ENCODE measurements around the gene APOC1.

Gene APOC1

DNA sequence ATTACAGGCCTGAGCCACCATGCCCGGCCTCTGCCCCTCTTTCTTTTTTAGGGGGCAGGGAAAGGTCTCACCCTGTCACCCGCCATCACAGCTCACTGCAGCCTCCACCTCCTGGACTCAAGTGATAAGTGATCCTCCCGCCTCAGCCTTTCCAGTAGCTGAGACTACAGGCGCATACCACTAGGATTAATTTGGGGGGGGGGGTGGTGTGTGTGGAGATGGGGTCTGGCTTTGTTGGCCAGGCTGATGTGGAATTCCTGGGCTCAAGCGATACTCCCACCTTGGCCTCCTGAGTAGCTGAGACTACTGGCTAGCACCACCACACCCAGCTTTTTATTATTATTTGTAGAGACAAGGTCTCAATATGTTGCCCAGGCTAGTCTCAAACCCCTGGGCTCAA lies 4.6 kb upstream of the APOC1 start:
- TF ChIP-seq, protein P1, sequence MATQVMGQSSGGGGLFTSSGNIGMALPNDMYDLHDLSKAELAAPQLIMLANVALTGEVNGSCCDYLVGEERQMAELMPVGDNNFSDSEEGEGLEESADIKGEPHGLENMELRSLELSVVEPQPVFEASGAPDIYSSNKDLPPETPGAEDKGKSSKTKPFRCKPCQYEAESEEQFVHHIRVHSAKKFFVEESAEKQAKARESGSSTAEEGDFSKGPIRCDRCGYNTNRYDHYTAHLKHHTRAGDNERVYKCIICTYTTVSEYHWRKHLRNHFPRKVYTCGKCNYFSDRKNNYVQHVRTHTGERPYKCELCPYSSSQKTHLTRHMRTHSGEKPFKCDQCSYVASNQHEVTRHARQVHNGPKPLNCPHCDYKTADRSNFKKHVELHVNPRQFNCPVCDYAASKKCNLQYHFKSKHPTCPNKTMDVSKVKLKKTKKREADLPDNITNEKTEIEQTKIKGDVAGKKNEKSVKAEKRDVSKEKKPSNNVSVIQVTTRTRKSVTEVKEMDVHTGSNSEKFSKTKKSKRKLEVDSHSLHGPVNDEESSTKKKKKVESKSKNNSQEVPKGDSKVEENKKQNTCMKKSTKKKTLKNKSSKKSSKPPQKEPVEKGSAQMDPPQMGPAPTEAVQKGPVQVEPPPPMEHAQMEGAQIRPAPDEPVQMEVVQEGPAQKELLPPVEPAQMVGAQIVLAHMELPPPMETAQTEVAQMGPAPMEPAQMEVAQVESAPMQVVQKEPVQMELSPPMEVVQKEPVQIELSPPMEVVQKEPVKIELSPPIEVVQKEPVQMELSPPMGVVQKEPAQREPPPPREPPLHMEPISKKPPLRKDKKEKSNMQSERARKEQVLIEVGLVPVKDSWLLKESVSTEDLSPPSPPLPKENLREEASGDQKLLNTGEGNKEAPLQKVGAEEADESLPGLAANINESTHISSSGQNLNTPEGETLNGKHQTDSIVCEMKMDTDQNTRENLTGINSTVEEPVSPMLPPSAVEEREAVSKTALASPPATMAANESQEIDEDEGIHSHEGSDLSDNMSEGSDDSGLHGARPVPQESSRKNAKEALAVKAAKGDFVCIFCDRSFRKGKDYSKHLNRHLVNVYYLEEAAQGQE (IDR thresholded peaks at IDR 0.05; ENCODE audit: insufficient read depth in 1 of 2, low read depth in 2 of 2, low read length in 2 of 2): no peak
- TF ChIP-seq FOXP2 (optimal IDR thresholded peaks at IDR 0.05; ENCODE audit: borderline replicate concordance, extremely low read depth, extremely low read length, insufficient read depth) (no peak), TAF1 (IDR thresholded peaks at IDR 0.05; ENCODE audit: borderline replicate concordance, insufficient read depth, low read length) (no peak), POLR2AphosphoS5 (IDR thresholded peaks at IDR 0.05; ENCODE audit: low read depth, low read length) (no peak), SIN3A (IDR thresholded peaks at IDR 0.05; ENCODE audit: borderline replicate concordance, insufficient read depth, low read length) (no peak)

- TF ChIP-seq, protein P1 (IDR thresholded peaks at IDR 0.05; ENCODE audit: insufficient read depth in 1 of 2, low read depth in 2 of 2, low read length in 2 of 2): no peak
- no peak for TF ChIP-seq FOXP2 (optimal IDR thresholded peaks at IDR 0.05; ENCODE audit: borderline replicate concordance, extremely low read depth, extremely low read length, insufficient read depth)
- TF ChIP-seq POLR2AphosphoS5 (IDR thresholded peaks at IDR 0.05; ENCODE audit: low read depth, low read length): no peak
- TF ChIP-seq SIN3A (IDR thresholded peaks at IDR 0.05; ENCODE audit: borderline replicate concordance, insufficient read depth, low read length): no peak
- no peak for TF ChIP-seq TAF1 (IDR thresholded peaks at IDR 0.05; ENCODE audit: borderline replicate concordance, insufficient read depth, low read length)
These were observed 1.6 kb upstream of the APOC1 start for GRCh38 chr19:44912854-44913253.

- no peak for TF ChIP-seq TAF1 (IDR thresholded peaks at IDR 0.05; ENCODE audit: borderline replicate concordance, insufficient read depth, low read length)
These were observed 9.9 kb downstream of the APOC1 start for GRCh38 chr19:44924243-44924725.

GRCh38 chr19:44925114-44925891 lies 10.9 kb downstream of the APOC1 start:
- TF ChIP-seq TAF1 (IDR thresholded peaks at IDR 0.05; ENCODE audit: borderline replicate concordance, insufficient read depth, low read length) (no peak), FOXP2 (optimal IDR thresholded peaks at IDR 0.05; ENCODE audit: borderline replicate concordance, extremely low read depth, extremely low read length, insufficient read depth) (no peak), SIN3A (IDR thresholded peaks at IDR 0.05; ENCODE audit: borderline replicate concordance, insufficient read depth, low read length) (no peak), POLR2AphosphoS5 (IDR thresholded peaks at IDR 0.05; ENCODE audit: low read depth, low read length) (no peak)
- TF ChIP-seq, protein P1 (IDR thresholded peaks at IDR 0.05; ENCODE audit: insufficient read depth in 1 of 2, low read depth in 2 of 2, low read length in 2 of 2): no peak

DNA sequence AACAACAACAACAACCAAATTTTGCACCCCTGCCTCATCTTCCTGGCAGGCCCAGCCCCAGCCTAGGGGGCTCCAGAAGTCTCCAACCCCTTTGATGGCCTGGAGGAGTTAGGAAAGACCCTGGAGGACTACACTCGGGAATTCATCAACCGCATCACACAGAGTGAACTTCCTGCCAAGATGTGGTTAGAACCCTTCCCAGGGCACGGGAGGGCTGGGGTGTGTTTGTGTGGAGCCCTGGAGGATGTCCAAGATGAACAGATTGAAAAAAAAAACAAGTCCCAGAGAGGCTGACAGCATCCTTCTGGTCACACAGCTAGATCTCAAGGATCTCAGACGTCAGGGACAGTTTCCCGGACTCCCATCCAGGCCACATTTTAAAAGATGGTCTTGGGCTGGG lies 13.3 kb downstream of the APOC1 start:
- TF ChIP-seq TAF1 (IDR thresholded peaks at IDR 0.05; ENCODE audit: borderline replicate concordance, insufficient read depth, low read length): no peak
- TF ChIP-seq, protein P1 (IDR thresholded peaks at IDR 0.05; ENCODE audit: insufficient read depth in 1 of 2, low read depth in 2 of 2, low read length in 2 of 2): no peak

Measured in PFSK-1 (cell line).